Measurements from ENCODE around the gene ITGA2B. TPM values are rescaled to one million over a fixed set of nuclear protein-coding genes. Genes with fewer than 3 reads are reported as not detected.
"Not testable (repeated sequence)": the region's sequence is repeated elsewhere in the genome, so short reads cannot be mapped to it uniquely, and the experiment has no call there.

ITGA2B gene
- total and polyA plus RNA-seq, 2 experiments from 2014 or later: 13.3 to 13.9 TPM

GRCh38 chr17:44365051-44365450 lies 24.4 kb downstream of the ITGA2B start:
- H3K36me3 Mint-ChIP-seq (ENCODE audit: low read depth); H3K9me3 Mint-ChIP-seq; H3K36me3 ChIP-seq (ENCODE audit: insufficient read depth); ATAC-seq; H3K27ac Mint-ChIP-seq; H3K27ac ChIP-seq (ENCODE audit: low read depth); H3K4me3 ChIP-seq; H3K79me2 ChIP-seq (replicated peaks; ENCODE audit: insufficient read depth); H3F3A ChIP-seq (replicated peaks; ENCODE audit: low read depth); H3K9me2 ChIP-seq (ENCODE audit: insufficient read depth); H2AFZ ChIP-seq; H3K4me2 ChIP-seq; DNase-seq (ENCODE audit: low spot score): not testable (repeated sequence)
- Mint-ChIP-seq H3K4me3 (peak overlapping the region; percentile 37; the same call in 2 of the 3 replicates), H3K4me1 (peaks cover 26% of the 10 kb centered on the region), H3K27me3 (ENCODE audit: insufficient read depth, low read depth, poor library complexity) (peaks cover 25% of the 10 kb centered on the region)
- H4K20me1 ChIP-seq (replicated peaks; ENCODE audit: insufficient read depth): peaks cover 18% of the 10 kb centered on the region
- H3K27me3 ChIP-seq (ENCODE audit: insufficient read depth): peaks cover 17% of the 10 kb centered on the region; the same call in 1 of the 2 replicates
- peaks cover 31% of the 10 kb centered on the region for H3K4me1 ChIP-seq (ENCODE audit: insufficient read depth)

GRCh38 chr17:44363613-44364159 lies 25.8 kb downstream of the ITGA2B start, which contains the start of gene FAM171A2:
TSS of gene FAM171A2 (minus strand) at chr17:44363853. CDS start at chr17:44363714, 139 bp downstream.
- no peak within 1 kb of the TSS for H3K27ac ChIP-seq (ENCODE audit: low read depth)
- peaks cover 4% of the 10 kb centered on the region; the same call in 1 of the 3 replicates for H3K36me3 Mint-ChIP-seq (ENCODE audit: low read depth)
- peak within 1 kb of the TSS; percentile 88 for H3K4me3 ChIP-seq
- peaks cover 26% of the 10 kb centered on the region for H3K4me1 ChIP-seq (ENCODE audit: insufficient read depth)
- peak within 1 kb of the TSS; percentile 88 for H3K4me2 ChIP-seq
- DNase-seq (ENCODE audit: low spot score) (peak; percentile 85), ATAC-seq (peak; percentile 80)
- H3K4me3 Mint-ChIP-seq: peak within 1 kb of the TSS; percentile 83
- H4K20me1 ChIP-seq (replicated peaks; ENCODE audit: insufficient read depth): peaks cover 19% of the 10 kb centered on the region
- H3K4me1 Mint-ChIP-seq: peaks cover 33% of the 10 kb centered on the region
- H3K9me2 ChIP-seq (ENCODE audit: insufficient read depth): no peaks in the 10 kb centered on the region
- peaks cover 17% of the 10 kb centered on the region; the same call in 1 of the 2 replicates for H3K27me3 ChIP-seq (ENCODE audit: insufficient read depth)
- H3K36me3 ChIP-seq (ENCODE audit: insufficient read depth): no peaks in the 10 kb centered on the region
- no peaks in the 10 kb centered on the region for H3K9me3 Mint-ChIP-seq
- peak; percentile 67 for TF ChIP-seq POLR2AphosphoS5 (IDR thresholded peaks at IDR 0.05; ENCODE audit: low read depth)
- TF ChIP-seq, protein P1, sequence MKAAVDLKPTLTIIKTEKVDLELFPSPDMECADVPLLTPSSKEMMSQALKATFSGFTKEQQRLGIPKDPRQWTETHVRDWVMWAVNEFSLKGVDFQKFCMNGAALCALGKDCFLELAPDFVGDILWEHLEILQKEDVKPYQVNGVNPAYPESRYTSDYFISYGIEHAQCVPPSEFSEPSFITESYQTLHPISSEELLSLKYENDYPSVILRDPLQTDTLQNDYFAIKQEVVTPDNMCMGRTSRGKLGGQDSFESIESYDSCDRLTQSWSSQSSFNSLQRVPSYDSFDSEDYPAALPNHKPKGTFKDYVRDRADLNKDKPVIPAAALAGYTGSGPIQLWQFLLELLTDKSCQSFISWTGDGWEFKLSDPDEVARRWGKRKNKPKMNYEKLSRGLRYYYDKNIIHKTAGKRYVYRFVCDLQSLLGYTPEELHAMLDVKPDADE (IDR thresholded peaks at IDR 0.05): no peak
- TF ChIP-seq, protein P2, sequence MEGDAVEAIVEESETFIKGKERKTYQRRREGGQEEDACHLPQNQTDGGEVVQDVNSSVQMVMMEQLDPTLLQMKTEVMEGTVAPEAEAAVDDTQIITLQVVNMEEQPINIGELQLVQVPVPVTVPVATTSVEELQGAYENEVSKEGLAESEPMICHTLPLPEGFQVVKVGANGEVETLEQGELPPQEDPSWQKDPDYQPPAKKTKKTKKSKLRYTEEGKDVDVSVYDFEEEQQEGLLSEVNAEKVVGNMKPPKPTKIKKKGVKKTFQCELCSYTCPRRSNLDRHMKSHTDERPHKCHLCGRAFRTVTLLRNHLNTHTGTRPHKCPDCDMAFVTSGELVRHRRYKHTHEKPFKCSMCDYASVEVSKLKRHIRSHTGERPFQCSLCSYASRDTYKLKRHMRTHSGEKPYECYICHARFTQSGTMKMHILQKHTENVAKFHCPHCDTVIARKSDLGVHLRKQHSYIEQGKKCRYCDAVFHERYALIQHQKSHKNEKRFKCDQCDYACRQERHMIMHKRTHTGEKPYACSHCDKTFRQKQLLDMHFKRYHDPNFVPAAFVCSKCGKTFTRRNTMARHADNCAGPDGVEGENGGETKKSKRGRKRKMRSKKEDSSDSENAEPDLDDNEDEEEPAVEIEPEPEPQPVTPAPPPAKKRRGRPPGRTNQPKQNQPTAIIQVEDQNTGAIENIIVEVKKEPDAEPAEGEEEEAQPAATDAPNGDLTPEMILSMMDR (conservative IDR thresholded peaks at IDR 0.05; ENCODE audit: low read depth in 2 of 2): peak in 1 of 2 experiments; percentile 65; a peak in 2 of 4 replicates
- H3K27me3 Mint-ChIP-seq (ENCODE audit: insufficient read depth, low read depth, poor library complexity): peaks cover 25% of the 10 kb centered on the region
- peak within 1 kb of the TSS; percentile 95 for H2AFZ ChIP-seq
- H3K27ac Mint-ChIP-seq: no peak within 1 kb of the TSS
- no peaks in the 10 kb centered on the region for H3K79me2 ChIP-seq (replicated peaks; ENCODE audit: insufficient read depth)
- H3F3A ChIP-seq (replicated peaks; ENCODE audit: low read depth): 0 out of 2 replicates have a peak, but pooled peaks cover 10% of the 10 kb centered on the region

DNA sequence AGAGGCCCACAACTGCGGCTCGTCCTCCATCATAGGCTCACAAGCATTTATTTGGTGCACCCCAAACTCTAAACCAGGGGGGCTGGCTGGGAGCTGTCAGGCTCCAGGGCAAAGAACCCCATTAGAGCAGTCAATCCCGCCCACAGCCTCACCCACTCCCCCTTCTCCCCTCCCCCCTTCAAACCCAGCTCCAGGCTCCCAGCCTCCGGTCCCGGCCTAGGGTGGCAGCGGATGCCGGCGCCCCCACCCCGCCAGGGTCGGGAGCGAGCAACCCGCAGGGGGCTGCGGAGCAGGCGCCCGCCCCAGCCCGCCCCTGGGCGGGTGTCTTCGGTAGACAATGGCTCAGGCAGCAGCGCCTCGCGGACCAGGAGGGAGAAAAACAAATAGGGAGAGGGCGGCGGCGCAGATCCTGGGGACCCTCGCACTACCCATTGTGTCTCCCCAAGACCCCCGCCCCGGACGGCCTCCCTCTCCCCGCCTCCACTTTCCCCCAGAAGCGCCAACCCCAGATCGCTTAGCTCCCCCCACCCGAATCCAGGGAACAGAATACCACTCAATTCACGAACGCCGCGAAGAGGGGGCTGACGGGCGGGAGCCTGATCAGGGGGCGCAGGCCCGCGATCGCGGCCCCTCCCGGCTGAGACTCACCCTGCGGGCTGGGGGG lies 26.4 kb downstream of the ITGA2B start:
- Mint-ChIP-seq H3K36me3 (ENCODE audit: low read depth) (peaks cover 4% of the 10 kb centered on the region; the same call in 1 of the 3 replicates), H3K4me3 (peak overlapping the region; percentile 82), H3K9me3 (no peaks in the 10 kb centered on the region), H3K27ac (no peak overlapping the region), H3K27me3 (ENCODE audit: insufficient read depth, low read depth, poor library complexity) (peaks cover 21% of the 10 kb centered on the region), H3K4me1 (peaks cover 33% of the 10 kb centered on the region)
- Histone ChIP-seq H4K20me1 (replicated peaks; ENCODE audit: insufficient read depth) (peaks cover 19% of the 10 kb centered on the region), H3K9me2 (ENCODE audit: insufficient read depth) (no peaks in the 10 kb centered on the region), H3K4me2 (peak overlapping the region; percentile 87), H3K79me2 (replicated peaks; ENCODE audit: insufficient read depth) (no peaks in the 10 kb centered on the region), H3K4me3 (peak overlapping the region; percentile 88), H3F3A (replicated peaks; ENCODE audit: low read depth) (0 out of 2 replicates have a peak, but pooled peaks cover 10% of the 10 kb centered on the region), H3K4me1 (ENCODE audit: insufficient read depth) (peaks cover 26% of the 10 kb centered on the region), H3K27ac (ENCODE audit: low read depth) (no peak overlapping the region), H2AFZ (peak overlapping the region; percentile 80), H3K36me3 (ENCODE audit: insufficient read depth) (no peaks in the 10 kb centered on the region), H3K27me3 (ENCODE audit: insufficient read depth) (peaks cover 17% of the 10 kb centered on the region; the same call in 1 of the 2 replicates)
- ATAC-seq: peak; percentile 37
- peak; percentile 53 for DNase-seq (ENCODE audit: low spot score)
- no peak for TF ChIP-seq ZNF331 (CRISPR knock-in tag; IDR thresholded peaks at IDR 0.05; ENCODE audit: low read depth)
- TF ChIP-seq, protein P1 (IDR thresholded peaks at IDR 0.05): no peak
- TF ChIP-seq ZNF114 (CRISPR knock-in tag; IDR thresholded peaks at IDR 0.05): no peak
- no peak for TF ChIP-seq REST (IDR thresholded peaks at IDR 0.05; ENCODE audit: unreplicated experiment)
- no peak for TF ChIP-seq POLR2AphosphoS5 (IDR thresholded peaks at IDR 0.05; ENCODE audit: low read depth)
